DND-41 (cell line): Measurements from ENCODE around the gene MINK1.

Source experiments
- CTCF ChIP-seq: IDR thresholded peaks from 2 replicates; pipeline ENCODE4 v1.5.1; 2012; ENCODE audit warnings: borderline replicate concordance, low read length, moderate library complexity, mild to moderate bottlenecking; ENCODE audit not compliant: poor library complexity, severe bottlenecking; ENCODE audit errors: extremely low read depth
- EZH2 ChIP-seq: IDR thresholded peaks from 3 replicates; pipeline ENCODE4 v1.6.1; 2012; ENCODE audit warnings: borderline replicate concordance, low read depth, mild to moderate bottlenecking, moderate library complexity, low read length, inconsistent platforms; ENCODE audit not compliant: severe bottlenecking

DNA sequence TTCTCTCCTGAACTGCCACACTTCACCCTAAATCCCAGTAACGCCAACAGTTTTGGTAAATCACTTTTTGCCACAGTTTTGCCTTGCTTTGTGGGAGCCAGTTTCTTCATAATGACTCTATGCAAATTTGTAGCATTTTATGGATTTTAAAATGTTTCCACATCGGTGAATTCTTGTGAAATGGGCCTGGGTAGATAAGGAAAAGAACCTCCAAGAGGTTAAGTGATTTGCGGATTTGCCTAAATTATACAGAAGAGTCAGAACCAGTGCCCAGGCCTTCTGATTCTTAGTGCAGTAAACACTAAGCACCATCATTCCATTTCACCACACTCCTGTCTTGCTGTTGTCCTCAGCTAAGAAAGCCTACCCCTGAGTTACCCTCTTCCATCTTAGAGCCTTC is 17.9 kb downstream of the MINK1 start:
- TF ChIP-seq CTCF (no peak), EZH2 (no peak)
